ENCODE results near the gene CACNA1C.
A peak's percentile ranks its signal among the peaks of the same experiment; 100 is the strongest.

Gene CACNA1C

GRCh38 chr12:2347137-2347843 lies 294.5 kb downstream of the CACNA1C start:
- no peak for DNase-seq

GRCh38 chr12:2347844-2348481 lies 295.2 kb downstream of the CACNA1C start:
- DNase-seq: no peak

GRCh38 chr12:2348482-2348852 lies 295.7 kb downstream of the CACNA1C start:
- DNase-seq: peak; percentile 49

GRCh38 chr12:2351161-2351560 lies 298.4 kb downstream of the CACNA1C start:
- DNase-seq: no peak

- no peak for DNase-seq
Measured at GRCh38 chr12:2352203-2352602, 299.4 kb downstream of the CACNA1C start.

- DNase-seq: no peak
Measured at GRCh38 chr12:2353281-2353680, 300.5 kb downstream of the CACNA1C start.

GRCh38 chr12:2353691-2354090 lies 300.9 kb downstream of the CACNA1C start:
- DNase-seq: no peak

- DNase-seq: no peak
Measured at GRCh38 chr12:2354151-2354991, 301.6 kb downstream of the CACNA1C start.

GRCh38 chr12:2355198-2355597 lies 302.4 kb downstream of the CACNA1C start:
- DNase-seq: no peak

- DNase-seq: no peak
Measured at GRCh38 chr12:2355604-2356003, 302.8 kb downstream of the CACNA1C start.

GRCh38 chr12:2356601-2357125 lies 303.9 kb downstream of the CACNA1C start:
- no peak for DNase-seq

- peak; percentile 57 for DNase-seq
Measured at GRCh38 chr12:2358986-2359658, 306.3 kb downstream of the CACNA1C start.

- DNase-seq: no peak
Measured at GRCh38 chr12:2359725-2360629, 307.2 kb downstream of the CACNA1C start.

GRCh38 chr12:2360630-2361170 lies 307.9 kb downstream of the CACNA1C start:
- DNase-seq: no peak

GRCh38 chr12:2363836-2364609 lies 311.2 kb downstream of the CACNA1C start:
- DNase-seq: no peak

GRCh38 chr12:2364631-2365051 lies 311.9 kb downstream of the CACNA1C start:
- DNase-seq: no peak

- no peak for DNase-seq
Measured at GRCh38 chr12:2366711-2367110, 313.9 kb downstream of the CACNA1C start.

- no peak for DNase-seq
Measured at GRCh38 chr12:2372178-2372577, 319.4 kb downstream of the CACNA1C start.

GRCh38 chr12:2372735-2373134 lies 319.9 kb downstream of the CACNA1C start:
- peak; percentile 60 for DNase-seq

- DNase-seq: no peak
Measured at GRCh38 chr12:2373307-2373706, 320.5 kb downstream of the CACNA1C start.
